Measurements from ENCODE around the gene RANBP1. TPM values are rescaled to one million over a fixed set of nuclear protein-coding genes. Genes with fewer than 3 reads are reported as not detected.
A peak's percentile ranks its signal among the peaks of the same experiment; 100 is the strongest.

RANBP1 gene
- total and polyA plus RNA-seq, 9 of the 15 experiments (the other 6 are each of a cell fraction or from before 2014, with no cell fraction given): 162 to 2,891 (median 1,289) TPM

- peak; percentile 69 for TF ChIP-seq DMBX1 (CRISPR knock-in tag; IDR thresholded peaks at IDR 0.05; ENCODE audit: borderline replicate concordance)
- 0 out of 2 replicates have a peak, but pooled peaks have one; percentile 35 for TF ChIP-seq ZNF41 (CRISPR knock-in tag; conservative IDR thresholded peaks at IDR 0.05)
- TF ChIP-seq ZNF511 (CRISPR knock-in tag; IDR thresholded peaks at IDR 0.05): no peak
- no peak for TF ChIP-seq ZNF121 (CRISPR knock-in tag; conservative IDR thresholded peaks at IDR 0.05)
- no peak for TF ChIP-seq HDAC6 (IDR thresholded peaks at IDR 0.05; ENCODE audit: low read depth, low read length)
- no peak for TF ChIP-seq KDM1A (IDR thresholded peaks at IDR 0.05)
- no peak for TF ChIP-seq EHMT2 (IDR thresholded peaks at IDR 0.05)
- TF ChIP-seq RBM14 (IDR thresholded peaks at IDR 0.05; ENCODE audit: borderline replicate concordance, insufficient read depth, low read depth, low read length): 0 out of 2 replicates have a peak, but pooled peaks have one; percentile 47
- peak; percentile 82 for TF ChIP-seq POLR2G (IDR thresholded peaks at IDR 0.05; ENCODE audit: low read depth, low read length)
- TF ChIP-seq TCF7L2 (IDR thresholded peaks at IDR 0.05; ENCODE audit: low read depth, low read length): 0 out of 2 replicates have a peak, but pooled peaks have one; percentile 29
- peak; percentile 59 for TF ChIP-seq SIN3B (IDR thresholded peaks at IDR 0.05; ENCODE audit: low read depth)
- no peak for TF ChIP-seq ZNF12 (CRISPR knock-in tag; IDR thresholded peaks at IDR 0.05)
- TF ChIP-seq TCF15 (CRISPR knock-in tag; IDR thresholded peaks at IDR 0.05): 0 out of 2 replicates have a peak, but pooled peaks have one; percentile 61
- TF ChIP-seq SP1 (CRISPR knock-in tag; IDR thresholded peaks at IDR 0.05): no peak
- peak; percentile 46; the same call in 1 of the 2 replicates for TF ChIP-seq ZNF239 (CRISPR knock-in tag; IDR thresholded peaks at IDR 0.05)
- TF ChIP-seq MCM2 (IDR thresholded peaks at IDR 0.05; ENCODE audit: low read depth): no peak
- TF ChIP-seq ZNF766 (CRISPR knock-in tag; conservative IDR thresholded peaks at IDR 0.05): no peak
- no peak for TF ChIP-seq ZNF324 (CRISPR knock-in tag; IDR thresholded peaks at IDR 0.05)
- no peak for TF ChIP-seq THRA (IDR thresholded peaks at IDR 0.05)
- no peak for TF ChIP-seq ZBTB43 (CRISPR knock-in tag; IDR thresholded peaks at IDR 0.05)
- no peak for TF ChIP-seq ZNF174 (CRISPR knock-in tag; IDR thresholded peaks at IDR 0.05)
- no peak for TF ChIP-seq ILF3 (IDR thresholded peaks at IDR 0.05; ENCODE audit: borderline replicate concordance)
- 0 out of 2 replicates have a peak, but pooled peaks have one; percentile 18 for TF ChIP-seq MTF1 (CRISPR knock-in tag; IDR thresholded peaks at IDR 0.05; ENCODE audit: borderline replicate concordance)
- TF ChIP-seq ZNF395 (CRISPR knock-in tag; IDR thresholded peaks at IDR 0.05): no peak
These were observed 15.1 kb downstream of the RANBP1 start (continued) for GRCh38 chr22:20130731-20131596.

Data from K562 (cell line).